ENCODE results near the gene FEN1. TPM values are rescaled to one million over a fixed set of nuclear protein-coding genes. Genes with fewer than 3 reads are reported as not detected.

FEN1 gene
- total and polyA plus RNA-seq, 2 of the 13 experiments (the other 11 are each of a cell fraction or from before 2014, with no cell fraction given) = 12.4 to 102 TPM

DNA sequence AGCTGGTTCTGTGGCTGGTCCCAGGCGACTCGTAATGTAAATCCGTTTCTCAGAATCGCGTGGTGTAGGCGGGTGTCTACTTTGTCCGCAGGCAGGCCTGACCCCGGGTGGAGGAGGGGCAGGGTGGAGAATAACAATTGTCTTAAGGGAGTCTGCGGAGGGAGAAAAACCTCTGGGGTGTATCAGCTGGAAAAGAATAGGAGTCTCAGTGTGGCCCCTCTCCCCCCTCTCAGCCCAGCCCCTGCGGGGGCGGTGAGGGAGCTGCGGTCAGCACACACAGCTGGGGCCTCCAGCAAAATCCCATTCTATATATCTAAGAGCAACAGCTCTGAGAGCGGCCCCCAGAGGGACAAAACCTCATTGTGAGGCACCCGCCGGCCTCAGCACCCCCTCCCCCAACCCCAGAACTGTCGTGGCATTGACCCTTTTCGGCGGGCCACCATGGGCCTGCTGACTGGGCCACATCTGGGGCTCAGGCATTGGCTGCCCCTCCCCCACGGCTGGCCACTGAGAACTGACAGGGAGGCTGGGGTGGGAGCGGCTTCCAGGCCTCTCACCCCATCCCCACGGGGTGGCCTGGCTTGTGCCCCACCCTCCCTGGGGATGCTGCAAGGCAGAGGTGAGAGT lies 43.0 kb upstream of the FEN1 start (continued):
- TF ChIP-seq NCOA2 (CRISPR knock-in tag; IDR thresholded peaks at IDR 0.05) = no peak
- TF ChIP-seq ZFP36L1 (CRISPR knock-in tag; IDR thresholded peaks at IDR 0.05) = no peak
- TF ChIP-seq MED8 (CRISPR knock-in tag; IDR thresholded peaks at IDR 0.05; ENCODE audit: insufficient replicate concordance) = no peak
- TF ChIP-seq SNRNP70 (IDR thresholded peaks at IDR 0.05; ENCODE audit: low read depth, low read length) = no peak
- no peak for TF ChIP-seq PCBP2 (optimal IDR thresholded peaks at IDR 0.05; ENCODE audit: low read depth, low read length, poor library complexity, severe bottlenecking)
- no peak for TF ChIP-seq LCORL (IDR thresholded peaks at IDR 0.05)
- peak; percentile 34; the same call in 1 of the 2 replicates for TF ChIP-seq LCORL (CRISPR knock-in tag; IDR thresholded peaks at IDR 0.05)
- no peak for TF ChIP-seq ZKSCAN5 (CRISPR knock-in tag; IDR thresholded peaks at IDR 0.05)
- no peak for TF ChIP-seq CEBPG (CRISPR knock-in tag; IDR thresholded peaks at IDR 0.05)
- TF ChIP-seq ARHGAP35 (CRISPR knock-in tag; IDR thresholded peaks at IDR 0.05; ENCODE audit: borderline replicate concordance) = no peak
- no peak for TF ChIP-seq TEF (CRISPR knock-in tag; IDR thresholded peaks at IDR 0.05)
- 0 out of 2 replicates have a peak, but pooled peaks have one; percentile 24 for TF ChIP-seq MED1 (CRISPR knock-in tag; IDR thresholded peaks at IDR 0.05)
- no peak for TF ChIP-seq ZNF160 (CRISPR knock-in tag; IDR thresholded peaks at IDR 0.05)
- TF ChIP-seq, protein P1, sequence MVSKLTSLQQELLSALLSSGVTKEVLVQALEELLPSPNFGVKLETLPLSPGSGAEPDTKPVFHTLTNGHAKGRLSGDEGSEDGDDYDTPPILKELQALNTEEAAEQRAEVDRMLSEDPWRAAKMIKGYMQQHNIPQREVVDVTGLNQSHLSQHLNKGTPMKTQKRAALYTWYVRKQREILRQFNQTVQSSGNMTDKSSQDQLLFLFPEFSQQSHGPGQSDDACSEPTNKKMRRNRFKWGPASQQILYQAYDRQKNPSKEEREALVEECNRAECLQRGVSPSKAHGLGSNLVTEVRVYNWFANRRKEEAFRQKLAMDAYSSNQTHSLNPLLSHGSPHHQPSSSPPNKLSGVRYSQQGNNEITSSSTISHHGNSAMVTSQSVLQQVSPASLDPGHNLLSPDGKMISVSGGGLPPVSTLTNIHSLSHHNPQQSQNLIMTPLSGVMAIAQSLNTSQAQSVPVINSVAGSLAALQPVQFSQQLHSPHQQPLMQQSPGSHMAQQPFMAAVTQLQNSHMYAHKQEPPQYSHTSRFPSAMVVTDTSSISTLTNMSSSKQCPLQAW (CRISPR knock-in tag; IDR thresholded peaks at IDR 0.05) = peak; percentile 47; the same call in 1 of the 2 replicates
- TF ChIP-seq ZNF784 (CRISPR knock-in tag; IDR thresholded peaks at IDR 0.05; ENCODE audit: borderline replicate concordance) = no peak
- TF ChIP-seq SAFB2 (CRISPR knock-in tag; IDR thresholded peaks at IDR 0.05; ENCODE audit: borderline replicate concordance, low read depth) = no peak
- no peak for TF ChIP-seq ZBTB40 (IDR thresholded peaks at IDR 0.05)
- TF ChIP-seq ZBTB40 (CRISPR knock-in tag; IDR thresholded peaks at IDR 0.05) = peak; percentile 23; the same call in 1 of the 2 replicates
